ENCODE measurements around the gene GOLPH3L.
"Not testable (repeated sequence)": the region's sequence is repeated elsewhere in the genome, so short reads cannot be mapped to it uniquely, and the experiment has no call there.

The GOLPH3L gene

DNA sequence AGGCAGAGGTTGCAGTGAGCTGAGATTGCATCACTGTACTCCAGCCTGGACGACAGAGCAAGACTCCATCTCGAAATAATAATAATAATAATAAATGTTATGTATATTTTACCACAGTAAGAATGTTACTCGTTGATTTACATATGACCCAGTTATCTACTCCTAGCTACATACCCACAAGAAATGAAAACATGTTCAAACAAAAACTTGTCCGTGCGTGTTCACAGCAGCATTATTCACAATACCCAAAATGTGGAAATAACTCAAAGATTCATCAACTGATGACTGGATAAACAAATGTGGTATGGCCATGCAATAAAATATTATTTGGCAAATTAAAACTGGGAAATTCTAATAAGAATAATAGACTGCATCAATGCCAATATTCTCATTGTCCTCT lies 35.8 kb downstream of the GOLPH3L start:
- H3K36me3 ChIP-seq (ENCODE audit: control insufficient read depth, insufficient read depth, low read length) = peaks cover 11% of the 10 kb centered on the region
- no peaks in the 10 kb centered on the region for H3K9me3 ChIP-seq (ENCODE audit: control insufficient read depth, low read length)
- no peak overlapping the region for H3K27ac ChIP-seq (ENCODE audit: insufficient read depth, low read depth, low read length, poor library complexity, severe bottlenecking)
- no peaks in the 10 kb centered on the region for H3K4me1 ChIP-seq (ENCODE audit: control insufficient read depth, insufficient read depth, low read length)
- H3K27me3 ChIP-seq (ENCODE audit: control insufficient read depth, insufficient read depth, low read length, poor library complexity, severe bottlenecking) = no peaks in the 10 kb centered on the region
- 88 to 100% methylated on average over 3 of the region's 5 CpGs for WGBS, 2 experiments
- no peak overlapping the region for H3K4me3 ChIP-seq (ENCODE audit: insufficient read depth, low read depth, low read length)

GRCh38 chr1:150660584-150660983 lies 36.4 kb downstream of the GOLPH3L start:
- Histone ChIP-seq H3K9me3 (ENCODE audit: control insufficient read depth, low read length) (no peaks in the 10 kb centered on the region), H3K4me1 (ENCODE audit: control insufficient read depth, insufficient read depth, low read length) (no peaks in the 10 kb centered on the region), H3K27me3 (ENCODE audit: control insufficient read depth, insufficient read depth, low read length, poor library complexity, severe bottlenecking) (no peaks in the 10 kb centered on the region), H3K36me3 (ENCODE audit: control insufficient read depth, insufficient read depth, low read length) (peaks cover 11% of the 10 kb centered on the region), H3K27ac (ENCODE audit: insufficient read depth, low read depth, low read length, poor library complexity, severe bottlenecking) (no peak overlapping the region), H3K4me3 (ENCODE audit: insufficient read depth, low read depth, low read length) (no peak overlapping the region)
- WGBS, 2 experiments = 89 to 95% methylated on average over 3 to 4 of the region's 4 CpGs

- H3K27me3 ChIP-seq (ENCODE audit: control insufficient read depth, insufficient read depth, low read length, poor library complexity, severe bottlenecking); H3K4me1 ChIP-seq (ENCODE audit: control insufficient read depth, insufficient read depth, low read length); H3K9me3 ChIP-seq (ENCODE audit: control insufficient read depth, low read length); H3K4me3 ChIP-seq (ENCODE audit: insufficient read depth, low read depth, low read length); H3K27ac ChIP-seq (ENCODE audit: insufficient read depth, low read depth, low read length, poor library complexity, severe bottlenecking): not testable (repeated sequence)
- peaks cover 11% of the 10 kb centered on the region for H3K36me3 ChIP-seq (ENCODE audit: control insufficient read depth, insufficient read depth, low read length)
- 94 to 96% methylated on average over 4 of the region's 4 CpGs for WGBS, 2 experiments
Observed at GRCh38 chr1:150657064-150657463, 39.9 kb downstream of the GOLPH3L start.

DNA sequence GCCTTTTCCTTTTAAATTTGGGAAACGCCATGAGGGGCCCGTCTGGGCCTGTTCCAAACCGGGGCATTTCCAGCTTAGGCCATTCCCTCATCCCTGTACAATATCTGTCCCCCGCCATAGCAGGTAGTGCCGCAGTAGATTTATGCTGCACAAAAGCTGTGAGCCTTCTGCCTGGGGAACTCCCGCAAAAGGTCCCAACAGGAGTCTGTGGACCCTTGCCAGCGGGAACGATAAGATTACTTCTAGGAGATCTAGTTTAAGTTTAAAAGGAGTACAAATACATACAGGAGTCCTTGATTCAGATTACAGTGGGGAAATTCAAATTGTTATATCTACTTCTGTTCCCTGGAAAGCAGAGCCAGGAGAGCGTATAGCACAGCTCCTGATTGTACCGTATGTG lies 42.3 kb downstream of the GOLPH3L start:
- not testable (repeated sequence) for H3K36me3 ChIP-seq (ENCODE audit: control insufficient read depth, insufficient read depth, low read length); H3K27me3 ChIP-seq (ENCODE audit: control insufficient read depth, insufficient read depth, low read length, poor library complexity, severe bottlenecking); H3K9me3 ChIP-seq (ENCODE audit: control insufficient read depth, low read length); H3K4me3 ChIP-seq (ENCODE audit: insufficient read depth, low read depth, low read length); H3K27ac ChIP-seq (ENCODE audit: insufficient read depth, low read depth, low read length, poor library complexity, severe bottlenecking); H3K4me1 ChIP-seq (ENCODE audit: control insufficient read depth, insufficient read depth, low read length)
- 95 to 96% methylated on average over 10 of the region's 10 CpGs for WGBS, 2 experiments

- no peaks in the 10 kb centered on the region for H3K27me3 ChIP-seq (ENCODE audit: control insufficient read depth, insufficient read depth, low read length, poor library complexity, severe bottlenecking)
- 68 to 93% methylated on average over 1 of the region's 1 CpG for WGBS, 2 experiments
- no peaks in the 10 kb centered on the region for H3K9me3 ChIP-seq (ENCODE audit: control insufficient read depth, low read length)
- no peaks in the 10 kb centered on the region for H3K4me1 ChIP-seq (ENCODE audit: control insufficient read depth, insufficient read depth, low read length)
- no peak overlapping the region for H3K4me3 ChIP-seq (ENCODE audit: insufficient read depth, low read depth, low read length)
- peaks cover 8% of the 10 kb centered on the region for H3K36me3 ChIP-seq (ENCODE audit: control insufficient read depth, insufficient read depth, low read length)
- no peak overlapping the region for H3K27ac ChIP-seq (ENCODE audit: insufficient read depth, low read depth, low read length, poor library complexity, severe bottlenecking)
Observed at GRCh38 chr1:150650193-150650592, 46.8 kb downstream of the GOLPH3L start.

DNA sequence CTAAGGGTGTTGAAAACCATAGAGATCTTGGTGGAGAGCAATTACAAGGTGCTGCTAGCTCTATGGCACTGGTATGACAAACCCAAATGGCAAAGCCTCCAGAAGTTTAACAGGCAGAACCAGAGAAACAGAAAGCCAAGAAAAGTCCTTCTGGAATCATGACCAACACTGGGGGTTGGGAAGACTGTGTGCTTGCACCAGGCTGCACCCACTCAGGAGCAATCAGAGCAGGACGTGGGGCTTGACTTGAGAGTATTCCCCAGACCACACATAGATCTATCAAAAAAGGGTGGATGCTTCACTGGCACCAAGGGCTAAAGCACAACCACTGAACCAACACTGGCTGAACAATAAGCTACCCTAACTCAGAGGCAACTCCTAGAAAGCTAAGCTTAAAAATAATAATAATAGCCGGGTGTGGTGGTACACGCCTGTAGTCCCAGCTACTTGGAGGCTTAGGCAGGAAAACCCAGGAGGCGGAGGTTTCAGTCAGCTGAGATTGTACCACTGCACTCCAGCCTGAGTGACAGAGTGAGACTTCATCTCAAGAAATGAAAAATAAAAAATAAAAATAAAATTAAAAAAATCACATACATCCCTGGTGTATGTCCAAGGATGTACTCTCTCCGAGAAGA lies 47.4 kb downstream of the GOLPH3L start:
- no peaks in the 10 kb centered on the region for H3K27me3 ChIP-seq (ENCODE audit: control insufficient read depth, insufficient read depth, low read length, poor library complexity, severe bottlenecking)
- 91 to 100% methylated on average over 5 of the region's 5 CpGs for WGBS, 2 experiments
- peaks cover 8% of the 10 kb centered on the region for H3K36me3 ChIP-seq (ENCODE audit: control insufficient read depth, insufficient read depth, low read length)
- no peaks in the 10 kb centered on the region for H3K9me3 ChIP-seq (ENCODE audit: control insufficient read depth, low read length)
- H3K4me1 ChIP-seq (ENCODE audit: control insufficient read depth, insufficient read depth, low read length) = no peaks in the 10 kb centered on the region
- H3K4me3 ChIP-seq (ENCODE audit: insufficient read depth, low read depth, low read length) = no peak overlapping the region
- no peak overlapping the region for H3K27ac ChIP-seq (ENCODE audit: insufficient read depth, low read depth, low read length, poor library complexity, severe bottlenecking)

- 88 to 90% methylated on average over 4 of the region's 4 CpGs for WGBS, 2 experiments
- Histone ChIP-seq H3K27ac (ENCODE audit: insufficient read depth, low read depth, low read length, poor library complexity, severe bottlenecking) (no peak overlapping the region), H3K4me3 (ENCODE audit: insufficient read depth, low read depth, low read length) (no peak overlapping the region), H3K9me3 (ENCODE audit: control insufficient read depth, low read length) (no peaks in the 10 kb centered on the region), H3K27me3 (ENCODE audit: control insufficient read depth, insufficient read depth, low read length, poor library complexity, severe bottlenecking) (no peaks in the 10 kb centered on the region), H3K4me1 (ENCODE audit: control insufficient read depth, insufficient read depth, low read length) (peaks cover 4% of the 10 kb centered on the region), H3K36me3 (ENCODE audit: control insufficient read depth, insufficient read depth, low read length) (peaks cover under 1% of the 10 kb centered on the region)
Observed at GRCh38 chr1:150642296-150642695, 54.7 kb downstream of the GOLPH3L start.

DNA sequence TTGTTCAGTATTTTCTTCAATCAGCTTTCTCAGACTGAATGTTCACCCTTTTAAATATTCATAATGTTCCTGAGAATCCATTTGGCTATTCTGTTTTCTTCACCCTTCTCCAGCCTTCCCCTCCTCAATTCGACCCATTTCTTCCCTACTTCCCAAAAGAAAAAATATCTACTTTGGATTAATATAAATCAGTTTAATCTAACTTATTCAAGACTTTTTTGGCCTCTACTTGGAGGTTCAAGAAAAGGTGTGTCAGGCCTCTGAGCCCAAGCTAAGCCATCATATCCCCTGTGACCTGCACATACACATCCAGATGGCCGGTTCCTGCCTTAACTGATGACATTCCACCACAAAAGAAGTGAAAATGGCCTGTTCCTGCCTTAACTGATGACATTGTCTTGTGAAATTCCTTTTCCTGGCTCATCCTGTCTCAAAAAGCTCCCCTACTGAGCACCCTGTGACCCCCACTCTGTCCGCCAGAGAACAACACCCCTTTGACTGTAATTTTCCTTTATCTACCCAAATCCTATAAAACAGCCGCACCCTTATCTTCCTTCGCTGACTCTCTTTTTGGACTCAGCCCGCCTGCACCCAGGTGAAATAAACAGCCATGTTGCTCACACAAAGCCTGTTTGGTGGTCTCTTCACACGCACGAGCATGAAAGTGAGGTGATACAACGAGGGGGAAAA lies 55.7 kb downstream of the GOLPH3L start:
- not testable (repeated sequence) for H3K36me3 ChIP-seq (ENCODE audit: control insufficient read depth, insufficient read depth, low read length); H3K4me3 ChIP-seq (ENCODE audit: insufficient read depth, low read depth, low read length); H3K27me3 ChIP-seq (ENCODE audit: control insufficient read depth, insufficient read depth, low read length, poor library complexity, severe bottlenecking); H3K9me3 ChIP-seq (ENCODE audit: control insufficient read depth, low read length); H3K27ac ChIP-seq (ENCODE audit: insufficient read depth, low read depth, low read length, poor library complexity, severe bottlenecking); H3K4me1 ChIP-seq (ENCODE audit: control insufficient read depth, insufficient read depth, low read length)
- WGBS, 2 experiments = 49 to 57% methylated on average over 5 to 6 of the region's 9 CpGs

DNA sequence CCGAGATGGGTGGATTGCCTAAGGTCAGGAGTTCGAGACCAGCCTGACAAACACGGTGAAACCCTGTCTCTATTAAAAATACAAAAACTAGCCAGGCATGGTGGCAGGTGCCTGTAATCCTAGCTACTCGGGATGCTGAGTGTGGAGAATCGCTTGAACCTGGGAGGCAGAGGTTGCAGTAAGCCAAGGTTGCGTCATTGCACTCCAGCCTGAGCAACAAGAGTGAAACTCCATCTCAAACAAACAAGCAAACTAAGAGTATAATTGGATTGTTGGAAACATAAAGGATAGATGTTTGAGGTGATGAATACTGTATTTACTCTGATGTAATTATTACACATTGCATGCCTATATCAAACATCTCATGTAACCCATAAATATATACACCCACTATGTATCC lies 58.5 kb downstream of the GOLPH3L start:
- H3K27me3 ChIP-seq (ENCODE audit: control insufficient read depth, insufficient read depth, low read length, poor library complexity, severe bottlenecking); H3K4me3 ChIP-seq (ENCODE audit: insufficient read depth, low read depth, low read length); H3K4me1 ChIP-seq (ENCODE audit: control insufficient read depth, insufficient read depth, low read length); H3K9me3 ChIP-seq (ENCODE audit: control insufficient read depth, low read length); H3K27ac ChIP-seq (ENCODE audit: insufficient read depth, low read depth, low read length, poor library complexity, severe bottlenecking); H3K36me3 ChIP-seq (ENCODE audit: control insufficient read depth, insufficient read depth, low read length): not testable (repeated sequence)
- WGBS, 2 experiments = 85 to 94% methylated on average over 6 of the region's 6 CpGs

DNA sequence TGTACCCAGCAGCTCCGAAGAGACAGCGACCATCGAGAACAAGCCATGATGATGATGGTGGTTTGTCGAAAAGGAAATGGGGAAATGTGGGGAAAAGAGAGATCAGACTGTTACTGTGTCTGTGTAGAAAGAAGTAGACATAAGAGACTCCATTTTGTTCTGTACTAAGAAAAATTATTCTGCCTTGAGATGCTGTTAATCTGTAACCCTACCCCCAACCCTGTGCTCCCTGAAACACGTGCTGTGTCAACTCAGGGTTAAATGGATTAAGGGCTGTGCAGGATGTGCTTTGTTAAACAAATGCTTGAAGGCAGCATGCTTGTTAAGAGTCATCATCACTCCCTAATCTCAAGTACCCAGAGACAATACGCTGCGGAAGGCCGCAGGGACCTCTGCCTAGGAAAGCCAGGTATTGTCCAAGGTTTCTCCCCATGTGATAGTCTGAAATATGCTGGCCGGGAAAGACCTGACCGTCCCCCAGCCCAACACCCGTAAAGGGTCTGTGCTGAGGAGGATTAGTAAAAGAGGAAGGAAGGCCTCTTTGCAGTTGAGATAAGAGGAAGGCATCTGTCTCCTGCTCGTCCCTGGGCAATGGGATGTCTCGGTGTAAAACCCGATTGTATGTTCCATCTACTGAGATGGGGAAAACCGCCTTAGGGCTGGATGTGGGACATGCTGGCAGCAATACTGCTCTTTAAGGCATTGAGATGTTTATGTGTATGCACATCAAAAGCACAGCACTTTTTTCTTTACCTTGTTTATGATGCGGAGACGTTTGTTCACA lies 61.9 kb downstream of the GOLPH3L start:
- H3K36me3 ChIP-seq (ENCODE audit: control insufficient read depth, insufficient read depth, low read length); H3K27me3 ChIP-seq (ENCODE audit: control insufficient read depth, insufficient read depth, low read length, poor library complexity, severe bottlenecking); H3K4me1 ChIP-seq (ENCODE audit: control insufficient read depth, insufficient read depth, low read length); H3K27ac ChIP-seq (ENCODE audit: insufficient read depth, low read depth, low read length, poor library complexity, severe bottlenecking); H3K9me3 ChIP-seq (ENCODE audit: control insufficient read depth, low read length); H3K4me3 ChIP-seq (ENCODE audit: insufficient read depth, low read depth, low read length): not testable (repeated sequence)
- 30 to 34% methylated on average over 14 of the region's 17 CpGs for WGBS, 2 experiments

Measured in ectodermal cell (in vitro differentiated cells).